ENCODE measurements around the gene COL27A1. TPM values are rescaled to one million over a fixed set of nuclear protein-coding genes. Genes with fewer than 3 reads are reported as not detected.

Gene COL27A1
- total RNA-seq, 1 donor from 2014 or later: 8.9 TPM

GRCh38 chr9:114240647-114241558, 85.6 kb downstream of the COL27A1 start:
- Histone ChIP-seq H3K9ac (ENCODE audit: low read depth in 1 of 3, low read length in 3 of 3) (peak overlapping the region; percentile 8 to 40 (median 23)), H3K9me3 (ENCODE audit: control insufficient read depth in 3 of 3, low read length in 3 of 3) (no peaks in the 10 kb centered on the region), H3K27me3 (ENCODE audit: control insufficient read depth in 3 of 3, insufficient read depth in 3 of 3, low read length in 3 of 3) (no peaks in the 10 kb centered on the region), H3K36me3 (ENCODE audit: control insufficient read depth in 3 of 3, insufficient read depth in 3 of 3, low read length in 3 of 3) (peaks cover 0 to 3% (median 0%) of the 10 kb centered on the region in 3 donors), H3K4me3 (ENCODE audit: low read length in 3 of 3) (no peak overlapping the region), H3K4me1 (ENCODE audit: control insufficient read depth in 3 of 3, insufficient read depth in 3 of 3, low read length in 3 of 3) (peaks cover 9 to 32% (median 29%) of the 10 kb centered on the region in 3 donors), H3K27ac (ENCODE audit: low read depth, low read length) (no peak overlapping the region)

DNA sequence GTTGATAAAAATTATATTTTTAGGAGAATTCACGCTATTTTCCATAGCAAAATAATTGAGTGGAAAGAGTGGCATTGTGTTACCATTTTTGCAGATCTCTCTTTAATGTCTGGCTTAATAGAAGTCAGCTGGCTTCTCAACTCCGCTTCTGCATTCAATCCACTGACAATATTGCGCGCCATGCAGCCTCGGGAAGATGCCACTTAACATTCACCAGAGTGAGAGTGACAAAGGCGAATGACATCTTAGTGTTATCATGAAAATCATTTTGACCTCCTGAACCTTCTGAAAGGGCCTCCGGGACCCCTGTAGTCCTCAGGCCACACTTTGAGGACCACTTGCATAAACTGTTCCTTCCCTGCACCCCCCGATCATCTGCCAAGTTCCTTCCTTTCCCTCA, 87.5 kb downstream of the COL27A1 start:
- no peaks in the 10 kb centered on the region for H3K27me3 ChIP-seq (ENCODE audit: control insufficient read depth in 3 of 3, insufficient read depth in 3 of 3, low read length in 3 of 3)
- no peak overlapping the region for H3K27ac ChIP-seq (ENCODE audit: low read depth, low read length)
- peaks cover 19 to 41% (median 36%) of the 10 kb centered on the region in 3 donors for H3K4me1 ChIP-seq (ENCODE audit: control insufficient read depth in 3 of 3, insufficient read depth in 3 of 3, low read length in 3 of 3)
- H3K36me3 ChIP-seq (ENCODE audit: control insufficient read depth in 3 of 3, insufficient read depth in 3 of 3, low read length in 3 of 3): peaks cover 0 to 3% (median 0%) of the 10 kb centered on the region in 3 donors
- no peak overlapping the region for H3K4me3 ChIP-seq (ENCODE audit: low read length in 3 of 3)
- no peaks in the 10 kb centered on the region for H3K9me3 ChIP-seq (ENCODE audit: control insufficient read depth in 3 of 3, low read length in 3 of 3)
- H3K9ac ChIP-seq (ENCODE audit: low read depth in 1 of 3, low read length in 3 of 3): no peak overlapping the region

- H3K4me3 ChIP-seq (ENCODE audit: low read length in 3 of 3): no peak overlapping the region
- no peak overlapping the region for H3K27ac ChIP-seq (ENCODE audit: low read depth, low read length)
- H3K27me3 ChIP-seq (ENCODE audit: control insufficient read depth in 3 of 3, insufficient read depth in 3 of 3, low read length in 3 of 3): no peaks in the 10 kb centered on the region
- no peaks in the 10 kb centered on the region for H3K9me3 ChIP-seq (ENCODE audit: control insufficient read depth in 3 of 3, low read length in 3 of 3)
- peaks cover 22 to 41% (median 40%) of the 10 kb centered on the region in 3 donors for H3K4me1 ChIP-seq (ENCODE audit: control insufficient read depth in 3 of 3, insufficient read depth in 3 of 3, low read length in 3 of 3)
- peaks cover 0 to 3% (median 0%) of the 10 kb centered on the region in 3 donors for H3K36me3 ChIP-seq (ENCODE audit: control insufficient read depth in 3 of 3, insufficient read depth in 3 of 3, low read length in 3 of 3)
- no peak overlapping the region for H3K9ac ChIP-seq (ENCODE audit: low read depth in 1 of 3, low read length in 3 of 3)
These were observed 87.9 kb downstream of the COL27A1 start for GRCh38 chr9:114243240-114243639.

GRCh38 chr9:114244570-114244969, 89.2 kb downstream of the COL27A1 start:
- Histone ChIP-seq H3K36me3 (ENCODE audit: control insufficient read depth in 3 of 3, insufficient read depth in 3 of 3, low read length in 3 of 3) (peaks cover 0 to 3% (median 0%) of the 10 kb centered on the region in 3 donors), H3K27ac (ENCODE audit: low read depth, low read length) (no peak overlapping the region), H3K27me3 (ENCODE audit: control insufficient read depth in 3 of 3, insufficient read depth in 3 of 3, low read length in 3 of 3) (no peaks in the 10 kb centered on the region), H3K9me3 (ENCODE audit: control insufficient read depth in 3 of 3, low read length in 3 of 3) (no peaks in the 10 kb centered on the region), H3K9ac (ENCODE audit: low read depth in 1 of 3, low read length in 3 of 3) (no peak overlapping the region), H3K4me3 (ENCODE audit: low read length in 3 of 3) (no peak overlapping the region), H3K4me1 (ENCODE audit: control insufficient read depth in 3 of 3, insufficient read depth in 3 of 3, low read length in 3 of 3) (peaks cover 28 to 45% (median 35%) of the 10 kb centered on the region in 3 donors)

GRCh38 chr9:114246558-114246957, 91.2 kb downstream of the COL27A1 start:
- Histone ChIP-seq H3K27ac (ENCODE audit: low read depth, low read length) (no peak overlapping the region), H3K9me3 (ENCODE audit: control insufficient read depth in 3 of 3, low read length in 3 of 3) (no peaks in the 10 kb centered on the region), H3K27me3 (ENCODE audit: control insufficient read depth in 3 of 3, insufficient read depth in 3 of 3, low read length in 3 of 3) (no peaks in the 10 kb centered on the region), H3K36me3 (ENCODE audit: control insufficient read depth in 3 of 3, insufficient read depth in 3 of 3, low read length in 3 of 3) (peaks cover 0 to 3% (median 0%) of the 10 kb centered on the region in 3 donors), H3K4me3 (ENCODE audit: low read length in 3 of 3) (no peak overlapping the region), H3K9ac (ENCODE audit: low read depth in 1 of 3, low read length in 3 of 3) (no peak overlapping the region), H3K4me1 (ENCODE audit: control insufficient read depth in 3 of 3, insufficient read depth in 3 of 3, low read length in 3 of 3) (peaks cover 34 to 42% (median 39%) of the 10 kb centered on the region in 3 donors)

DNA sequence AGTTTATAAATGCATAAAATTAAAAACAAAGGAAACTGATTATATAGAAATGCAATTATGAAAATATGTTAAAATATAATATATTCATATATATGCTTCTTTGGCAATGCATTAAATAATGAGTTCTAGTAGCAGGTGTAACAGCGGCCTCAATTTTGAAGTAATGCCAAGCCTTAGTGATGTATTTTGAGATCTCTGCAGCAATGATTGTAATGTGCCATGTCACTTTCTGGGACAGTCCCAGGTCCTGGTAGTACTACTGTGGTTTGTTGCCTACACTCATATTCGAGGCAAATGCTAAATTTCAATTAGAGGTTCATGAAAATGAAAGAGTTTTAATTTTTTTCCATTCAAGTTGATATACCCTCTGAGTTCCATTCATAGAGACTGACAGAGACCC, 91.7 kb downstream of the COL27A1 start:
- H3K4me3 ChIP-seq (ENCODE audit: low read length in 3 of 3): no peak overlapping the region
- no peaks in the 10 kb centered on the region for H3K9me3 ChIP-seq (ENCODE audit: control insufficient read depth in 3 of 3, low read length in 3 of 3)
- H3K9ac ChIP-seq (ENCODE audit: low read depth in 1 of 3, low read length in 3 of 3): no peak overlapping the region
- no peak overlapping the region for H3K27ac ChIP-seq (ENCODE audit: low read depth, low read length)
- peaks cover 34 to 39% (median 39%) of the 10 kb centered on the region in 3 donors for H3K4me1 ChIP-seq (ENCODE audit: control insufficient read depth in 3 of 3, insufficient read depth in 3 of 3, low read length in 3 of 3)
- no peaks in the 10 kb centered on the region for H3K27me3 ChIP-seq (ENCODE audit: control insufficient read depth in 3 of 3, insufficient read depth in 3 of 3, low read length in 3 of 3)
- H3K36me3 ChIP-seq (ENCODE audit: control insufficient read depth in 3 of 3, insufficient read depth in 3 of 3, low read length in 3 of 3): peaks cover 0 to 3% (median 0%) of the 10 kb centered on the region in 3 donors

GRCh38 chr9:114247491-114247890, 92.2 kb downstream of the COL27A1 start:
- H3K27me3 ChIP-seq (ENCODE audit: control insufficient read depth in 3 of 3, insufficient read depth in 3 of 3, low read length in 3 of 3): peaks cover 0 to 2% (median 0%) of the 10 kb centered on the region in 3 donors
- no peak overlapping the region for H3K27ac ChIP-seq (ENCODE audit: low read depth, low read length)
- H3K9me3 ChIP-seq (ENCODE audit: control insufficient read depth in 3 of 3, low read length in 3 of 3): no peaks in the 10 kb centered on the region
- peaks cover 0 to 3% (median 0%) of the 10 kb centered on the region in 3 donors for H3K36me3 ChIP-seq (ENCODE audit: control insufficient read depth in 3 of 3, insufficient read depth in 3 of 3, low read length in 3 of 3)
- peaks cover 34 to 39% (median 39%) of the 10 kb centered on the region in 3 donors for H3K4me1 ChIP-seq (ENCODE audit: control insufficient read depth in 3 of 3, insufficient read depth in 3 of 3, low read length in 3 of 3)
- H3K9ac ChIP-seq (ENCODE audit: low read depth in 1 of 3, low read length in 3 of 3): no peak overlapping the region
- no peak overlapping the region for H3K4me3 ChIP-seq (ENCODE audit: low read length in 3 of 3)

DNA sequence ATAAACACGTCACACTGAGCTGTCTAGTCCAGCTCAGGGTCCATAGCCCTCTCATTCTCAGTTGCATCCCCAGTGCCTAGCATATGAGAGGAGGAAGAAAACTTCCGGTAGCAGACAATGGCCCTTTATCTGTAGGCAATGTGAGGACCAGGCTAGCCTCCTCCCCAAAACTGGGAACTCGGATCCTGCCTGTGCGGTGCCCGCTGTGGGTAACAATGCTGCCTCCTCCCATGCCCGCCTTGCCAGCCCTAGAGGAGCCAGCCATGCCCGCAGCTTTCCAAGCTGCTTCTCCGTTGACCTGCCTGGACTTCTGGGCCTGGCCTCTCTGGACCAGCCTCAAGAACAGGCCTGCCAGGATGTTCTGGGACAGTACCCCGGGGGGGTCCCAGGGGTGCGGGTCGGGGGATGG, 93.0 kb downstream of the COL27A1 start:
- H3K9me3 ChIP-seq (ENCODE audit: control insufficient read depth in 3 of 3, low read length in 3 of 3): no peaks in the 10 kb centered on the region
- H3K27ac ChIP-seq (ENCODE audit: low read depth, low read length): no peak overlapping the region
- H3K36me3 ChIP-seq (ENCODE audit: control insufficient read depth in 3 of 3, insufficient read depth in 3 of 3, low read length in 3 of 3): no peaks in the 10 kb centered on the region
- peaks cover 34 to 39% (median 39%) of the 10 kb centered on the region in 3 donors for H3K4me1 ChIP-seq (ENCODE audit: control insufficient read depth in 3 of 3, insufficient read depth in 3 of 3, low read length in 3 of 3)
- H3K9ac ChIP-seq (ENCODE audit: low read depth in 1 of 3, low read length in 3 of 3): peak overlapping the region in 1 of 3 donors; percentile 33
- peaks cover 0 to 4% (median 0%) of the 10 kb centered on the region in 3 donors for H3K27me3 ChIP-seq (ENCODE audit: control insufficient read depth in 3 of 3, insufficient read depth in 3 of 3, low read length in 3 of 3)
- no peak overlapping the region for H3K4me3 ChIP-seq (ENCODE audit: low read length in 3 of 3)

DNA sequence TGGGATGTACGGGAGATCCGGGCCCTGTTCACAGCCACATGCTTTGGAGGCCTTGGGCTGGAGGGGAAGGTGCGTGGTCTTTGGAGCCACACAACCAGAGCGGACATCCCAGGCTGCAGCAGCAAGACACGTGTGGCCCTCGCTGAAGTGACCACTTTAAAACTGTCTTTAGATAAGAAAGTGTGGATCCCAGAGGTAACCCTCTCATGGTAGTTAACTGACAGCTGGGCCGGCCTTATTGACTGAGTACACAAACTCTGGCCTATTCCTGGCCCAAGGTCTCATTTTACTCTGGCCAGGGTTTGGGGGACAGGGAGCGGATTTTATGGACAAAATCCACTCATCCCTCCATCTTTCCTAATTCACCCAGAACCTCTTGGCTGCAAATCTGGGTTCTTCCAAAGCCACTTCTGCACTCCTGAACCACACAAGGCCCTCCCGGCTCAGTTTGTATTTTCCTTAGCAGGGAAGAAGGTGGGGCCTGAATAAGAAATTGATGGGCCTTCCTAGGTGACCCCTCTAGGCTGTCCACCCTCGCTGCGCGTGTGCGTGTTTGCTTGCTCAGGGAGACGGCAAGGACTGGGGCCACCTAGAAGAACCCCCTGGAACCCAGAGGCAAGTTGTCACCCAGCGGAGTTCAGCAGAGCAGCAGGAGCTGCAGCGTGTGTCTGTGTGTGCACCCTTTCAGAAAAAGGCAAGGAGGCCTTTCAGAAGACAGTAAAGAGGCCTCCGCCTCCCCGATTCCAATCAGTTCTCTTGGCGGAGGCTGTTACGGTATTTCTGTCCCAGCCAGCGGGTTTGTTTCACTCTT, 94.3 kb downstream of the COL27A1 start:
- peaks cover 34 to 39% (median 39%) of the 10 kb centered on the region in 3 donors for H3K4me1 ChIP-seq (ENCODE audit: control insufficient read depth in 3 of 3, insufficient read depth in 3 of 3, low read length in 3 of 3)
- H3K4me3 ChIP-seq (ENCODE audit: low read length in 3 of 3): peak overlapping the region in 2 of 3 donors; percentile 13 to 27
- peaks cover 0 to 4% (median 0%) of the 10 kb centered on the region in 3 donors for H3K27me3 ChIP-seq (ENCODE audit: control insufficient read depth in 3 of 3, insufficient read depth in 3 of 3, low read length in 3 of 3)
- H3K36me3 ChIP-seq (ENCODE audit: control insufficient read depth in 3 of 3, insufficient read depth in 3 of 3, low read length in 3 of 3): no peaks in the 10 kb centered on the region
- H3K9ac ChIP-seq (ENCODE audit: low read depth in 1 of 3, low read length in 3 of 3): peak overlapping the region; percentile 37 to 68 (median 57)
- no peaks in the 10 kb centered on the region for H3K9me3 ChIP-seq (ENCODE audit: control insufficient read depth in 3 of 3, low read length in 3 of 3)
- H3K27ac ChIP-seq (ENCODE audit: low read depth, low read length): peak overlapping the region; percentile 42

Data from skeletal muscle tissue (tissue), 4 donors.